Measurements from ENCODE around the gene PLEKHA7.

PLEKHA7 gene

GRCh38 chr11:17024924-17025323, 10.7 kb upstream of the PLEKHA7 start:
- no peak for DNase-seq (ENCODE audit: insufficient read length, low spot score)
- no peak for FAIRE-seq
- TF ChIP-seq POLR2A (IDR thresholded peaks at IDR 0.05; ENCODE audit: low read depth, low read length) (no peak), PAX5 (IDR thresholded peaks at IDR 0.05; ENCODE audit: insufficient read depth, low read length, severe bottlenecking) (no peak), SPI1 (IDR thresholded peaks at IDR 0.05; ENCODE audit: low read depth, low read length) (no peak), TAF1 (IDR thresholded peaks at IDR 0.05; ENCODE audit: low read depth, low read length) (no peak), POU2F2 (IDR thresholded peaks at IDR 0.05; ENCODE audit: low read depth, low read length) (no peak), POLR2AphosphoS5 (IDR thresholded peaks at IDR 0.05; ENCODE audit: low read depth, low read length) (no peak)

- no peak for TF ChIP-seq POLR2AphosphoS5 (IDR thresholded peaks at IDR 0.05; ENCODE audit: low read depth, low read length)
- no peak for TF ChIP-seq SPI1 (IDR thresholded peaks at IDR 0.05; ENCODE audit: low read depth, low read length)
- TF ChIP-seq TAF1 (IDR thresholded peaks at IDR 0.05; ENCODE audit: low read depth, low read length), result no peak
- TF ChIP-seq POLR2A (IDR thresholded peaks at IDR 0.05; ENCODE audit: low read depth, low read length), result no peak
- TF ChIP-seq POU2F2 (IDR thresholded peaks at IDR 0.05; ENCODE audit: low read depth, low read length), result no peak
- no peak for TF ChIP-seq PAX5 (IDR thresholded peaks at IDR 0.05; ENCODE audit: insufficient read depth, low read length, severe bottlenecking)
- no peak for DNase-seq (ENCODE audit: insufficient read length, low spot score)
- no peak for FAIRE-seq
Measured at GRCh38 chr11:17021511-17021910, 7.3 kb upstream of the PLEKHA7 start.

GRCh38 chr11:17020831-17021230, 6.6 kb upstream of the PLEKHA7 start:
- FAIRE-seq (no peak), DNase-seq (ENCODE audit: insufficient read length, low spot score) (no peak)
- no peak for TF ChIP-seq TAF1 (IDR thresholded peaks at IDR 0.05; ENCODE audit: low read depth, low read length)

- FAIRE-seq (no peak), DNase-seq (ENCODE audit: insufficient read length, low spot score) (no peak)
- no peak for TF ChIP-seq POLR2A (IDR thresholded peaks at IDR 0.05; ENCODE audit: low read depth, low read length)
- TF ChIP-seq POLR2AphosphoS5 (IDR thresholded peaks at IDR 0.05; ENCODE audit: low read depth, low read length), result no peak
- TF ChIP-seq PAX5 (IDR thresholded peaks at IDR 0.05; ENCODE audit: insufficient read depth, low read length, severe bottlenecking), result no peak
- no peak for TF ChIP-seq SPI1 (IDR thresholded peaks at IDR 0.05; ENCODE audit: low read depth, low read length)
- no peak for TF ChIP-seq POU2F2 (IDR thresholded peaks at IDR 0.05; ENCODE audit: low read depth, low read length)
- TF ChIP-seq TAF1 (IDR thresholded peaks at IDR 0.05; ENCODE audit: low read depth, low read length), result no peak
Measured at GRCh38 chr11:17019232-17019631, 5.0 kb upstream of the PLEKHA7 start.

GRCh38 chr11:17015627-17016126, 1.5 kb upstream of the PLEKHA7 start:
- DNase-seq (ENCODE audit: insufficient read length, low spot score), result no peak
- no peak for FAIRE-seq
- TF ChIP-seq POLR2AphosphoS5 (IDR thresholded peaks at IDR 0.05; ENCODE audit: low read depth, low read length) (no peak), PAX5 (IDR thresholded peaks at IDR 0.05; ENCODE audit: insufficient read depth, low read length, severe bottlenecking) (no peak), POLR2A (IDR thresholded peaks at IDR 0.05; ENCODE audit: low read depth, low read length) (no peak), SPI1 (IDR thresholded peaks at IDR 0.05; ENCODE audit: low read depth, low read length) (no peak), TAF1 (IDR thresholded peaks at IDR 0.05; ENCODE audit: low read depth, low read length) (no peak), POU2F2 (IDR thresholded peaks at IDR 0.05; ENCODE audit: low read depth, low read length) (no peak)

- TF ChIP-seq SPI1 (IDR thresholded peaks at IDR 0.05; ENCODE audit: low read depth, low read length) (no peak), POU2F2 (IDR thresholded peaks at IDR 0.05; ENCODE audit: low read depth, low read length) (no peak), POLR2AphosphoS5 (IDR thresholded peaks at IDR 0.05; ENCODE audit: low read depth, low read length) (no peak), TAF1 (IDR thresholded peaks at IDR 0.05; ENCODE audit: low read depth, low read length) (no peak), POLR2A (IDR thresholded peaks at IDR 0.05; ENCODE audit: low read depth, low read length) (no peak), PAX5 (IDR thresholded peaks at IDR 0.05; ENCODE audit: insufficient read depth, low read length, severe bottlenecking) (no peak)
- FAIRE-seq (no peak), DNase-seq (ENCODE audit: insufficient read length, low spot score) (peak; percentile 55)
Measured at GRCh38 chr11:17014833-17015626, 816 bp upstream of the PLEKHA7 start.

- DNase-seq (ENCODE audit: insufficient read length, low spot score), result peak; percentile 47
- TF ChIP-seq SPI1 (IDR thresholded peaks at IDR 0.05; ENCODE audit: low read depth, low read length) (no peak), TAF1 (IDR thresholded peaks at IDR 0.05; ENCODE audit: low read depth, low read length) (no peak), PAX5 (IDR thresholded peaks at IDR 0.05; ENCODE audit: insufficient read depth, low read length, severe bottlenecking) (no peak), POLR2AphosphoS5 (IDR thresholded peaks at IDR 0.05; ENCODE audit: low read depth, low read length) (no peak), POU2F2 (IDR thresholded peaks at IDR 0.05; ENCODE audit: low read depth, low read length) (no peak), POLR2A (IDR thresholded peaks at IDR 0.05; ENCODE audit: low read depth, low read length) (no peak)
- no peak for FAIRE-seq
Measured at GRCh38 chr11:17013548-17014320, 480 bp downstream of the PLEKHA7 start.

GRCh38 chr11:17012712-17013547, 1.3 kb downstream of the PLEKHA7 start:
- FAIRE-seq, result no peak
- no peak for DNase-seq (ENCODE audit: insufficient read length, low spot score)
- TF ChIP-seq POU2F2 (IDR thresholded peaks at IDR 0.05; ENCODE audit: low read depth, low read length) (no peak), TAF1 (IDR thresholded peaks at IDR 0.05; ENCODE audit: low read depth, low read length) (no peak), POLR2AphosphoS5 (IDR thresholded peaks at IDR 0.05; ENCODE audit: low read depth, low read length) (no peak), PAX5 (IDR thresholded peaks at IDR 0.05; ENCODE audit: insufficient read depth, low read length, severe bottlenecking) (no peak), POLR2A (IDR thresholded peaks at IDR 0.05; ENCODE audit: low read depth, low read length) (no peak), SPI1 (IDR thresholded peaks at IDR 0.05; ENCODE audit: low read depth, low read length) (no peak)

GRCh38 chr11:17012179-17012578, 2.0 kb downstream of the PLEKHA7 start:
- no peak for FAIRE-seq
- DNase-seq (ENCODE audit: insufficient read length, low spot score), result no peak
- TF ChIP-seq POLR2A (IDR thresholded peaks at IDR 0.05; ENCODE audit: low read depth, low read length), result no peak
- TF ChIP-seq POU2F2 (IDR thresholded peaks at IDR 0.05; ENCODE audit: low read depth, low read length), result no peak
- no peak for TF ChIP-seq TAF1 (IDR thresholded peaks at IDR 0.05; ENCODE audit: low read depth, low read length)
- TF ChIP-seq SPI1 (IDR thresholded peaks at IDR 0.05; ENCODE audit: low read depth, low read length), result no peak
- TF ChIP-seq PAX5 (IDR thresholded peaks at IDR 0.05; ENCODE audit: insufficient read depth, low read length, severe bottlenecking), result no peak
- no peak for TF ChIP-seq POLR2AphosphoS5 (IDR thresholded peaks at IDR 0.05; ENCODE audit: low read depth, low read length)

All from GM12891 (cell line).